HuH-7 (cell line): ENCODE data around the gene DLG2.
"Not testable (repeated sequence)": the region's sequence is repeated elsewhere in the genome, so short reads cannot be mapped to it uniquely, and the experiment has no call there.

ENCODE experiments used
- DNase-seq: peaks from one replicate; pipeline ENCODE4 v3.0.0; 2011; ENCODE audit warnings: low spot score

DLG2 gene

GRCh38 chr11:84355911-84356310 is 1271.2 kb downstream of the DLG2 start:
- DNase-seq = no peak

DNA sequence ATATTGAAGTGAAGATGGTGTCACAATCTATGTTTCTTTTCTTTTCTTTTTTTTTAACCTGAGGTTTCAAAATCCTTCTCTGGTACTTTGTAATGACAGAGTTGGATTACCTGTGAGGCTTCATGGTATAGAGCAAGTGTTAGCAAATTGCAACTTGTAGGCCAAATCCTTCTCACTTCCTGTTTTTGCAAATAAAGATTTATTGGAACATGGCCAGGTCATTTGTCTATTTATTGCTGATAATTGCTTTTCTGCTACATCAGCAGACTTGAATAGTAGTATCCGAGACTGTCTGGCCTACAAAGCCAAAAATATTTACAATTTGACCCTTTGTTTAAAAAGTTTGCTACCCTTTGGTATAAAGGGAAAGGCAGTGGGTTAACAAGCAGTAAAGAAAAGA is 1281.5 kb downstream of the DLG2 start:
- DNase-seq = no peak

GRCh38 chr11:84345027-84345426 is 1282.1 kb downstream of the DLG2 start:
- no peak for DNase-seq

GRCh38 chr11:84339796-84340195 is 1287.3 kb downstream of the DLG2 start:
- no peak for DNase-seq

DNA sequence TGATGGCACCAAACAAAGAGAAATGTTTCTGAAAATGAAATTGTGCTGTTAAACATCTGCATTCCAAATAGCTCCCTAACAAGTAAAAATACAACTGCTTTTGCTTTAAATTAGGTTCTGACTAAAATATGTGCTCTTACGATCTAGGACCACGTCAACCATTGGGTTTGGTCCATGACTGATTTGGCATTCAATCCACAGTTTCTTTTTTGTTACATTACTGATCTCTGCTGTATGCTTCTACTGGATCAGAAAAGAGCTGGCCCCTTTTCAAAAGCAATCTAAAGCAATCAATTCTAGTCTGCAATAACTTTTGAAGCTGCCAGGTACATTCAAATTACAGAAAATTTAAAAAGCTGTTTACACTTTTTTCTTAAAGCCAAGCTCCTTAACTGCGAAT is 1293.9 kb downstream of the DLG2 start:
- DNase-seq = no peak

DNA sequence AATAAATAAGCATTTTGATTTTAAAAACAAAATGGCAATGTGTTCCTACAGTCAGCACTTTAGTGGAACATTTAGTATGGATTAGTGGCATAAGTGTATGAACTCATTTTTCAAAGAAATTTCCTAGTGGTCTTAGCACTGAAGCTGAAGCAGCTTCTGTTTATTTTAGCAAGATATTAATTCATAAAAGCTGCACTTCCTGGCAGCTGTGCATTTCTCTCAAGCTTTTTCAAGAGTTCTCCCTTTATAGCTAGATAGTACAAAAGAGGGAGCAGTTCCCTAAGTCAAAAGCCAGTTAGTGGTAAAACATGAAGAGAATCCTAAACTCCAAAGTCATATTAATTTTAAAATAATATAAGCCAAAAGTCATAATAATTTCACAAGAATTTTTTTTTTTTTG is 1304.9 kb downstream of the DLG2 start:
- no peak for DNase-seq

- no peak for DNase-seq
Observed at GRCh38 chr11:84319863-84320262, 1307.3 kb downstream of the DLG2 start.

GRCh38 chr11:84316866-84317555 is 1310.1 kb downstream of the DLG2 start:
- DNase-seq = peak; percentile 14

GRCh38 chr11:84313830-84314359 is 1313.2 kb downstream of the DLG2 start:
- DNase-seq = no peak

GRCh38 chr11:84310268-84310667 is 1316.9 kb downstream of the DLG2 start:
- DNase-seq = no peak

GRCh38 chr11:84308491-84308890 is 1318.7 kb downstream of the DLG2 start:
- not testable (repeated sequence) for DNase-seq

DNA sequence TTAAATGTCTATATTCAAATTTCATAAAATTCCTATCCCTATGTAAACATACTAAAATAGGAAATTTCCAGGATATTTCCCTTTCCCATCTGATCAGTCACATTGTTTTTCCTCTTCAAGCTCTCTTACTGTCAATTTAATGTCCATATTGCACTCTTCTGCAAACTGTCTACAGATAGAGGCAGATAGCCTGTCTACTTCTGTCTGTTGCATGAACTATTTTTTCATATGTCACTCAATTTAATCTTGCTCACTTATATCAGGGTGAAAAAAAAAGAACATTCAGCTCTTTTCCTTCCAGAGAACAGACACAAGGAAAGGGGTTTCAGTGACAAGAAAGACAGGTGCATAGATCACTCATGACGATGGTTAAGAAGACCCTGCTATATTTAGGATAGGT is 1327.1 kb downstream of the DLG2 start:
- DNase-seq = no peak

DNA sequence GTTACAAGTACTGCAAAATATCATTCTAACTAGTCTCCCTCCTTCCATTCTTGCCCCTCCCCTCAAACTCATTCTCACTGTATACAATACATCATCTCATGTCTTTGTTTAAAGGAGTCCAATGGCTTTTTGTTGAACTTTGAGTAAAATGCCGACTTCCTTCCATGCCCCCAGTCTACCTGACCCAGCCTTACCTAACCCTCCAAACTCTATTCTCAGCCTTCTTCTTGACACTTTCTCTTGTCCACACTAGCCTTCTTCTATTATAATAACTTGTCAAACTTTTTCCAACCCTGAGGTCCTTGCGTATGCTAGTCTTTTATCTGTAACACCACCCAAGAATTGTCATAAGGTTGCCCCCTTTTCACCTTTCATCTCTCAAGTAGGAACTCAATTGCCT is 1329.6 kb downstream of the DLG2 start:
- no peak for DNase-seq

DNA sequence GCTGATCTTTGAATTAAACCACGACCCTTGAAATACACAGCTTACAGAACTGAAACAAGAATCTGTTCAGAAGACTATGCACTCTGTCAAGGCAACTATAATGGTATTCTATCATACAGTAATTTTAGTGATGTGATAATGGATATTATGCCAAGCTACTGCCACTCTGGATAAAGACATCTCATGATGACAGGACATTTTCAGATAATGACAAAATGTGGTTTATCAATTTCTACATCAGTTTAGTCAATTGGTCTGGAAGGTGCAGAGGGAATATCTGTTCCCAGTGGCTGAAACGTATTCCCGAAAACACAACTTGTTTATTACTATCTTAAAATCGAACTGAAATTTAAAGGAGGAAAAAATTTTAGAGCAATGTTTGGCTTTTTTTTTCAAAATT is 1331.3 kb downstream of the DLG2 start:
- DNase-seq = no peak

GRCh38 chr11:84292955-84293354 is 1334.2 kb downstream of the DLG2 start:
- no peak for DNase-seq

DNA sequence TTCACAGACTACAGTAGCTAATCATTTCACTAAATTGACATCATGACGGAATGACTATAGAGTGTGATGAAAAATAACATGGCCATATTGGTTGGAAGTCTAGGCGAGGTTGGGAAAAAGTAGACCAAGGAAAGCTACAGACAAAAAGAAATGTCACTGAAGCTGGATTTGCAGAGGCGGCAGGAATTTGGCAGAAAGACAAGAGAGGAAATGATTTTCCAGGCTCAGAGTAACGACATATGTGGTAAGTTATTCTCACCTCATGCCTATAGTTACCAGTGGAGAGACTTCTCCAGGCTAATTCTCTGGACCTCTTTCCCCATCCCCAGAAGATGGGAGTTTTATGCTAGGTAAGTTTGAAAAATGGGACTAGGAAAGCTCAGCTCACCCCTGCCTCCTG is 1335.1 kb downstream of the DLG2 start:
- DNase-seq = no peak

DNA sequence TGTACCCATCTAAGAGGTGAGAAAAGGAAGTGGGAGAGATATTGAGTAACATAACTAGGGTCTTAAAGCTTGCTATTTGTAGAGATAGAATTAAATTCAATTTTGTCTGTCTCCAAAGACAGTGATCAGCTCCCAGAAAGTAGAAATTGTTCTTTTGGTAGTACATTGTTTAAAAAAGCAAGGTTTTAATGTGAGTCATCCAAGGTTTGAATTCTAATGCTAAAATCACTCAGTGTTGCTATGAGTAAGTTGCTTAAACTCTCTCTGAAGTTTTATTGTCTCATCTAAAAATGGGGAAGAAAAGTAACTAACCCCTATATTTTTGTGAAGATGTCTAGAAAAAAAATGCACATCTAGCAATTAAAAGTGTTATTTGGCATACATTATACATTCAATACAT is 1336.5 kb downstream of the DLG2 start:
- DNase-seq = no peak

GRCh38 chr11:84289381-84289906 is 1337.7 kb downstream of the DLG2 start:
- DNase-seq = no peak

DNA sequence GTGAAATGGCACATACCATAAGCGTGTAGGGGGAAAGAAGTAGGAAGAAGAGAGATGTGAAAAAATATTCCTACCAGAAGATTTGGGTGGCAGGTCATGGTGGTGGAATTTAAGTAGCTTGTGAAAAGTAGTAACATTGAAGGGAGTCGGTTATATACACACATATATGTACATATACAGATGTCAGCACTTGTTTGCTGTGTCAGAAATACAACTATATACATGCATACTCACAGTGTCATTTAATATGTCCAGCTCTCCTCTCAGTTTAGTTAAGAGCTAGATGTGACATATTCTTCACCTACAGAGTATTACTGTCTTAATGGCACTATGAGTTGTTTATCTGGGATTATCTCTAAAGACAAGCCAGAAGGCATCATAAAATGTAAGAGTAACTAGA is 1353.6 kb downstream of the DLG2 start:
- no peak for DNase-seq

DNA sequence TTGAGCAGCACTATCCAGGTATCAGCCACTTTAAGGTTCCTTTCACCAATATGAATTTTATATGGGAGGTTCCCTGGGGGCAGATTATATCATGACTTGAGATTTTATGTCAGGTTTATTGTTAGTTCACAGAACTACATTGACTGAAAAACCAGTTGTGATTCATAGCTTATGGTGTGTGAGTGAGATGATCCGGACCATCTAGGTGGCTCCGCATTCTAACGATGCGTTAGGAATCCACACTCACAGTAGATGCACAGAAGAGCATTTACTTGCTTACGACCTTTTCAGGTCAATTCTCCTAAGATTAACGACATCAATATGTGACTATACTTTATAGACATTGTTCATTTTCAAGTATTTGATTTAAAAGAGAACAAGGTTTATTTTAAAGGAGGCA is 1356.7 kb downstream of the DLG2 start:
- DNase-seq = no peak

DNA sequence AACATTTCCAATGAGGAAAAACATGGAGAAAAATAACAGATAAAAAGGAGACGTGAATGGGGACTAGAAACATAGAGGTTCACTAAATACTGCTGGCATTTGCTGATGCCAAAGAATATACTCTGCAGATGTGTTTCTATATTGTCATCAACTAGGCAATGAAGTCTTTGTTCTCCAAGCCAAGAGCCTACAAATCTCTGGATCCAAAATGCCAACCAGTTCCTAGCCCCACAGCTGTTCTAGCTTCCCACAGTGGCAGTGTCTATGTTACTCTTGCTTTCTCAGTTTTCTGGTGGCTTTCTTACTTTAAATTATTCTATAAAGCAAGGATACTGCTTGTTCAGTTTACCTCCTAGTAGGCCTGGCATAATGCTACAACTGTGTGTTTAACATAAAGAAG is 1363.1 kb downstream of the DLG2 start:
- DNase-seq = no peak

DNA sequence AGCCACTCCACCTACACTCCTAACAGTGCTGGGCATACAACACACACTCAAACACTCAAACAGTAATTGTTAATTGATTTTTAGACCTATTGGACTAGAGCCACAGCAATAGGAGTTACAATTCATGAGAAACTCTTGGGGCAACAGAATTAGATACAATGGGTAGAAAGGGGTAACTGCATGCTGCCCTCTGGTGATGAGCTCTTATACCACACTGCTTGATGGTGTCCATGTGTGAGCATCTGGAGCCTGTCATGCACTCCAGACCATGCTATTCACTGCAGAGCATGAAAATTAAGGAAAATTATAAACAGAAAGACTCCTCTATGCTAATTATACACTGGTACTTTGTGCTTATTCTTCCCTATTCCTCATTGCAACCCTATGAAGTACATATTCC is 1365.4 kb downstream of the DLG2 start:
- DNase-seq = no peak

GRCh38 chr11:84260862-84261261 is 1366.3 kb downstream of the DLG2 start:
- DNase-seq = no peak

- no peak for DNase-seq
Observed at GRCh38 chr11:84256618-84257017, 1370.5 kb downstream of the DLG2 start.
